Heart right ventricle (tissue), 16 donors: Measurements from ENCODE around the gene ACKR1. TPM values are rescaled to one million over a fixed set of nuclear protein-coding genes. Genes with fewer than 3 reads are reported as not detected.

Experiments used
- ATAC-seq, 8 donors: fragments of 200-7000 bp; cut with Tn5 transposase; one replicate each; pipeline ENCODE4 v1.9.1; 2020; ENCODE audit warnings: mild to moderate bottlenecking in 8 of 8, moderate library complexity in 8 of 8, moderate number of reproducible peaks in 1 of 8
- DNase-seq, 2 donors: peaks; one replicate each; pipeline ENCODE4 v3.0.0-alpha.2; 2020
- H3K27ac ChIP-seq, 10 donors: fragments of 200-600 bp; sonication (generic) in 2 of 10; one replicate each; pipeline versions ENCODE4 v1.5.0 to v1.8.0; 2020 to 2022; ENCODE audit warnings: mild to moderate bottlenecking in 3 of 10
- H3K27me3 ChIP-seq, 7 donors: fragments of 200-600 bp; one replicate each; pipeline ENCODE4 v1.8.0; 2021 to 2022; ENCODE audit warnings: mild to moderate bottlenecking in 2 of 7
- H3K36me3 ChIP-seq, 9 donors: fragments of 200-600 bp; sonication (generic) in 1 of 9; one replicate each; pipeline versions ENCODE4 v1.5.0 to v1.8.0; 2020 to 2022; ENCODE audit warnings: mild to moderate bottlenecking in 2 of 9
- H3K4me1 ChIP-seq, 9 donors: fragments of 200-600 bp; sonication (generic) in 1 of 9; one replicate each; pipeline versions ENCODE4 v1.5.0 to v1.8.0; 2020 to 2022; ENCODE audit warnings: mild to moderate bottlenecking in 4 of 9
- H3K4me3 ChIP-seq, 10 donors: fragments of 200-600 bp; sonication (generic) in 2 of 10; one replicate each; pipeline versions ENCODE4 v1.5.0 to v1.8.0; 2020 to 2022; ENCODE audit warnings: mild to moderate bottlenecking in 7 of 10, moderate library complexity in 2 of 10
- H3K9me3 ChIP-seq, 11 donors: fragments of 200-600 bp in 10 of 11; sonication (generic) in 2 of 11; one replicate each; pipeline versions ENCODE4 v1.5.0 to v1.8.0; 2013 to 2022; ENCODE audit warnings: mild to moderate bottlenecking in 2 of 11, control low read depth in 1 of 11, moderate library complexity in 1 of 11
- CTCF ChIP-seq, 9 donors: fragments of 200-600 bp; sonication (generic) in 2 of 9; IDR thresholded peaks; one replicate each; pipeline versions ENCODE4 v1.5.0 to v1.8.0; 2021 to 2022; ENCODE audit warnings: antibody characterized with exemption in 9 of 9, mild to moderate bottlenecking in 5 of 9, moderate library complexity in 1 of 9
- WGBS, 2 donors: extraction: QIAGEN DNeasy Blood & Tissue Kit; methylation state at CpG; one replicate each; pipeline ENCODE4 v1.1.7; 2013; ENCODE audit warnings: inconsistent platforms in 1 of 2; 5-methylcytosine and 5-hydroxymethylcytosine counted together
- intact Hi-C, 10 donors: fragments of 100-400 bp; cut with DNase I; formaldehyde crosslinking; loops; one replicate each; pipeline versions ENCODE4 v1.11.1 to v1.14.2; 2022
- polyA plus RNA-seq, 2 donors: library from polyadenylated mRNA; stranded (reverse); fragments of 200-250 nt; gene quantifications; one replicate each; pipeline ENCODE4 v1.2.3, GENCODE V29; 2013
- total RNA-seq, 10 donors: library from RNA; stranded (reverse); fragmentation: NEBNext Ultra II Directional in 3 of 10; extraction: Animal tissue kit (Norgen Biotek cat#: 25700) in 3 of 10; gene quantifications; one replicate each; pipeline versions ENCODE4 v1.2.1 to v1.2.4, GENCODE V29; 2021 to 2023
- donor health status: Arrhythmogenic right ventricular cardiomyopathy.
- donor health status: ischemic (EF 13 %, LVEDD 7.1; RV severe dilation, severe dysfunction).
- donor health status: healthy with polysubstance abuse.
- donor health status: DM: no; HTN: yes; CAD: no.
- donor health status: DM: no; HTN: no; CAD: no.
- donor health status: ischemic (EF 25% LVEDD 6.9; RV normal size, moderate dysfunction).
- donor health status: ischemic (EF 25% LVEDD 5.7; RV mildly dilated, moderate dysfunction).
- donor health status: healthy.
- donor health status: DM: yes; HTN: yes; CAD: no.
- donor health status: Ischemic cardiomyopathy.
- donor health status: ischemic (EF 35%, LVEDD 5.7; RV mildly dilated, moderate dysfunction).
- donor health status: nonischemic (EF 11% LVEDD 7.7; RV severe dilation, severe dysfunction).
- donor health status: DM: yes; HTN: yes; CAD: no.
- donor health status: PGD.
- donor health status: ischemic (EF 29% LVEDD 5.4; RV normal size, mild dysfunction).
- donor health status: nonischemic (EF 23%, LVEDD 6.1; RV moderate dilation, normal function).

The ACKR1 gene
- total and polyA plus RNA-seq, 12 donors, result 5.0 to 45.6 (median 12.0) TPM

GRCh38 chr1:159250638-159251216 is 46.1 kb downstream of the ACKR1 start:
- ATAC-seq (no peak), DNase-seq (no peak)
- Histone ChIP-seq H3K27me3 (peaks cover 0 to 11% (median 0%) of the 10 kb centered on the region in 7 donors), H3K9me3 (peaks cover 0 to 28% (median 0%) of the 10 kb centered on the region in 11 donors), H3K36me3 (no peaks in the 10 kb centered on the region), H3K27ac (no peak overlapping the region), H3K4me1 (no peaks in the 10 kb centered on the region), H3K4me3 (no peak overlapping the region)
- intact Hi-C loops, result no loop called here
- no peak for TF ChIP-seq CTCF (IDR thresholded peaks at IDR 0.05)
- 54 to 60% methylated on average over 8 of the region's 8 CpGs for WGBS, 2 donors

Other genes starting within 250 kb of the ACKR1 start
- 10 to 100 TPM; 16.1 to 73.8 (median 21.4) TPM for gene IFI16, start 195.0 kb upstream of the ACKR1 start, total RNA-seq
- gene IFI16, start 195.0 kb upstream of the ACKR1 start, polyA plus RNA-seq, result 10 to 100 TPM; 33.8 to 54.4 TPM
- 1 to 10 TPM in 1 of 10 donors, under 1 TPM in 3, not detected in 6; 0.42 to 1.8 (median 0.58) TPM for gene AIM2, start 128.1 kb upstream of the ACKR1 start, total RNA-seq
- under 1 TPM; 0.03 to 0.66 TPM for gene AIM2, start 128.1 kb upstream of the ACKR1 start, polyA plus RNA-seq
- gene CADM3, start 33.3 kb upstream of the ACKR1 start, total RNA-seq, result 1 to 10 TPM in 7 of 10 donors, under 1 TPM in 3; 0.81 to 3.6 (median 1.9) TPM
- gene CADM3, start 33.3 kb upstream of the ACKR1 start, polyA plus RNA-seq, result 1 to 10 TPM; 2.9 to 4.3 TPM
- 1 to 10 TPM in 6 of 10 donors, under 1 TPM in 2, not detected in 2; 0.44 to 2.3 (median 1.3) TPM for gene FCER1A, start 97.5 kb downstream of the ACKR1 start, total RNA-seq
- under 1 TPM in 1 of 2 donors, not detected in 1; 0.06 TPM for gene FCER1A, start 97.5 kb downstream of the ACKR1 start, polyA plus RNA-seq
- gene OR10J4, start 227.3 kb downstream of the ACKR1 start, total RNA-seq, result not detected
- not detected for gene OR10J4, start 227.3 kb downstream of the ACKR1 start, polyA plus RNA-seq
- not detected for gene OR10J1, start 234.8 kb downstream of the ACKR1 start, total RNA-seq
- gene OR10J1, start 234.8 kb downstream of the ACKR1 start, polyA plus RNA-seq, result not detected